Stimulated activated CD4-positive, alpha-beta T cell treated with anti-CD3 and anti-CD28 coated beads, Interleukin-4, amount 100 ng/mL, for 48 hours (primary cell): ENCODE data around the gene ALKBH8.
"Not testable (repeated sequence)": the region's sequence is repeated elsewhere in the genome, so short reads cannot be mapped to it uniquely, and the experiment has no call there.

Experiments used
- DNase-seq, 2 donors: peaks; one replicate each; pipeline ENCODE4 v3.0.0-alpha.2; 2020; ENCODE audit warnings: low read depth in 2 of 2

ALKBH8 gene

GRCh38 chr11:107505647-107506225 lies 59.8 kb downstream of the ALKBH8 start:
- no peak for DNase-seq

- DNase-seq: no peak
Observed at GRCh38 chr11:107504981-107505380, 60.6 kb downstream of the ALKBH8 start.

GRCh38 chr11:107501713-107502112 lies 63.8 kb downstream of the ALKBH8 start:
- no peak for DNase-seq

- DNase-seq: not testable (repeated sequence)
Observed at GRCh38 chr11:107497371-107497770, 68.2 kb downstream of the ALKBH8 start.

- no peak for DNase-seq
Observed at GRCh38 chr11:107496011-107496410, 69.5 kb downstream of the ALKBH8 start.

GRCh38 chr11:107494055-107494454 lies 71.5 kb downstream of the ALKBH8 start:
- no peak for DNase-seq

GRCh38 chr11:107493117-107493516 lies 72.4 kb downstream of the ALKBH8 start:
- DNase-seq: no peak

- no peak for DNase-seq
Observed at GRCh38 chr11:107490836-107491235, 74.7 kb downstream of the ALKBH8 start.

GRCh38 chr11:107482234-107482633 lies 83.3 kb downstream of the ALKBH8 start:
- DNase-seq: no peak

GRCh38 chr11:107478922-107479321 lies 86.6 kb downstream of the ALKBH8 start:
- no peak for DNase-seq

GRCh38 chr11:107477820-107478219 lies 87.7 kb downstream of the ALKBH8 start:
- no peak for DNase-seq

- no peak for DNase-seq
Observed at GRCh38 chr11:107473792-107474191, 91.7 kb downstream of the ALKBH8 start.

GRCh38 chr11:107472966-107473365 lies 92.6 kb downstream of the ALKBH8 start:
- DNase-seq: no peak

- no peak for DNase-seq
Observed at GRCh38 chr11:107468596-107468995, 96.9 kb downstream of the ALKBH8 start.

- DNase-seq: no peak
Observed at GRCh38 chr11:107467696-107468095, 97.8 kb downstream of the ALKBH8 start.

GRCh38 chr11:107466275-107466866 lies 99.2 kb downstream of the ALKBH8 start:
- not testable (repeated sequence) for DNase-seq

GRCh38 chr11:107457558-107458271 lies 107.8 kb downstream of the ALKBH8 start, which contains the start of gene CWF19L2:
CWF19L2 (minus strand) TSS chr11:107457825; CDS start chr11:107457816, 9 bp downstream.
- DNase-seq: peak; percentile 77 to 85

GRCh38 chr11:107457205-107457557 lies 108.4 kb downstream of the ALKBH8 start:
- no peak for DNase-seq

GRCh38 chr11:107453594-107454286 lies 111.8 kb downstream of the ALKBH8 start:
- no peak for DNase-seq
